Superior temporal gyrus (tissue), 1 donor: Measurements from ENCODE around the gene SERTAD1.
"Not testable (repeated sequence)": the region's sequence is repeated elsewhere in the genome, so short reads cannot be mapped to it uniquely, and the experiment has no call there.

Experiments
- DNase-seq: peaks from one replicate; pipeline ENCODE4 v3.0.0-alpha.2; 2016; ENCODE audit errors: extremely low spot score

SERTAD1 gene

DNA sequence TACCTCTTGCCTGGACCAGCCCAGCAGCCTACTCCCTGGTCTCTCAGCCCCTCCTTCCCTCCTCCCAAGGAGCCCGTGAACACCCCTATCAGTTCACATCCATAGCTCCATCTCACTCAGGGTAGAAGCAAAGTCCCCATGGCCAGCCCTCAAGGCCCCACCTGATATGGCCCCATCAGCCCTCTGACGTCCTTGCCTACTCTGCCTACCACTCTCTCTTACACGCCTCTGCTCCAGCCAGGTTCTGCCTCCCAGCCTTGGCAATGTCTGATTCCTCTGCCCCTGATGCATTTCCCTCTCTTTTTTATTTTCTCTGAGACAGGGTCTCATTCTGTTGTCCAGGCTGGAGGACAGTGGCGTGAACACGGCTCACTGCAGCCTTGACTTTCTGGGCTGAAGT lies 26.2 kb upstream of the SERTAD1 start:
- no peak for DNase-seq

DNA sequence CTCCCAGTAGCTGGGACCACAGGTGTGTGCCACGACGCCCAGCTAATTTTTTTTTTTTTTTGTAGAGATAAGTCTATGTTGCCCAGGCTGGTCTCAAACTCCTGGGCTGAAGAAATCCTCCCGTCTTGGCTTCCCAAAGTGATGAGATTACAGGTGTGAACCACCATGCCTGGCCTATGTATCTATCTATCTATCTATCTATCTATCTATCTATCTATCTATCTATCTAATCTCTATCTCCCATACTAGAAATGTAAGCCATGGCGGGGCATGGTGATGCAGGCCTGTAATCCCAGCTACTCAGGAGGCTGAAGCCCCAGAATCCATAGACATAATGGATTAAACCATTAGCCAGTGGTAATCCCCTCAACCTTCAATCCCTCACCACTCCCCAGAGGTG lies 24.9 kb upstream of the SERTAD1 start:
- DNase-seq: no peak

DNA sequence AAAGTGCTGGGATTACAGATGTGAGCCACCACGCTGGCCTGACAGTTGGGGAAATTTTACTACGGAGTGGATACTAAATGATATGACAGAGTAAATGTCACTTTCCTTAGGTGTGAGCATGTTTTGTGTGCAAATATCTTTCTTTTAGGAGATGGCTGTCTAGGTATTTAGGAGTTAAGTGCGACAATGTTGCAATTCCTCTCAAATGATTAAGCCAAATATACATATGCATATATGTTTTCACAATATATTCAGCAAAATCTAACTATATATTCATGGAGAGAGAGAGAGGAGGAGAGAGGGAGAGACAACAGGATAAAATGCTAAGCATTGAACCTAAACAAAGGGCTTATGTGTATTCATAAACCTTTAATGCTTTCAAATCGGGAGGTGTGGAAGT lies 23.7 kb upstream of the SERTAD1 start:
- DNase-seq: no peak

DNA sequence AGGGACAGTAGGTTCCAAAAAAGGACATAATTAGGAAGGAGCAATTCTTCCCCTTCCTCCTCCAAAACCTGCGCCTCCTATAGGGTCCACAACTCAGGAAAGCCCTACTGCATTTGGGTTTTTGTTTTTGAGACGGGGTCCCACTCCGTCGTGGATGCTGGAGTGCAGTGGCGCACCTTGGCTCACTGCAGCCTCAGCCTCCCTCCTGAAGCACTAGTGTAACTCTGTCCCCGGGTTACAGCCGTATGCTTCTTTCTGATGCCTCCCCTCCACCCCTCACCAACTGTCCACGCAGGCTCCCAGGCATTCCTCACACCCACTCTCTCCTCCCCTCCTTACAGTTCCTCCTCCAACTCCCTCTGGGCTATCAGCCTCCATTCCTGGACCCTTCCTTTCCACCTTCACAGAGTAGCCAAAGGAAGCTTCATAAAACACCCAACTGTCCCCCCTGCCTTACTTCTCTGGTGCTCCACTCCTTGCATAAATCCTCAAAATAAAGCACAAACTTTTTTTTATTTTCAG lies 20.5 kb upstream of the SERTAD1 start:
- no peak for DNase-seq

DNA sequence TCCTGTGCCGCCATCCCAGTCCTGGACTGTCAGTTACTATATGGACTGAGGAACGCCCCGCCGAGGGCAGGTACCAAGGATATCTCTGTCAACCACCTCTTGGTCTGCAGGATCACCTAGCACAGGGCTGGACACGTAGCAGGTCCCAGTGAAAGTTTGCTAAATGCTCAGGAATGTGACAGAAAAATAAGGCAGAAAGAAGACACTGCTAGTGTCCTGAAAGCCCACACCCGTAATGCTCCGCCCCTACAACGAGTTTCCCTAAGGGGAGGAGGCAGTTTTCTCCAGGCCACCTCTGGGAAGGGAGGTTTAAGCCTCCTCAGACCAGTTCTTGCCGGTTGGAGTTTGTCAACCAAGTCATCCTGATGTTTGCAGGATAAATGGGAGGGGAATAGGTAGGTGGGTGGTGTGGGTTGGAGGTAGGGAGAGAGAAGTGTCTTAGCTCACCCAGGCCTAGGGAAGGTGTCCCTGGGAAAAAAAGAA lies 20.0 kb upstream of the SERTAD1 start:
- no peak for DNase-seq

DNA sequence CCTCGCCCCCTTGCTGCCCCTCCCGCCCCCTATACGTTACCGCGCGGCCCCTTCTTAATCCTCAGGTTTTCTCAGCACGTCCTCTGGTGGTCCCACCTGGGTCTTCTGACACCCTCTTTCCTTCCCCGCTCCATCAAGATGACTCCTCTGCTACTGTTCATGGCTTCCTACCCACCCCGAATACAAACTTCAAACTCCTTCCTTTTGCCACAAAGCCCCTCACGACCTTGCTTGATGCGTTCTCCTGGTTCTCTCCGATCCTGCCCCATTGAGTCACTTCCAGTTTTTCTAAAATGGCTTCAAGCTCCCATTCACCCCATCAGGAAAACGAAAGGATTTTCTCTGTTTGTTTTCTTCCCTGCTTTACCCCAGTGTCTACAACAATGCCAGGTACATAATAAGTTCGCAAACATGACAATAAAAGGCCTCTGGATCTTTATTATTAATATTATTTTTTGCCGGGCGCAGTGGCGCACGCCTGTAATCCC lies 19.1 kb upstream of the SERTAD1 start:
- DNase-seq: no peak

DNA sequence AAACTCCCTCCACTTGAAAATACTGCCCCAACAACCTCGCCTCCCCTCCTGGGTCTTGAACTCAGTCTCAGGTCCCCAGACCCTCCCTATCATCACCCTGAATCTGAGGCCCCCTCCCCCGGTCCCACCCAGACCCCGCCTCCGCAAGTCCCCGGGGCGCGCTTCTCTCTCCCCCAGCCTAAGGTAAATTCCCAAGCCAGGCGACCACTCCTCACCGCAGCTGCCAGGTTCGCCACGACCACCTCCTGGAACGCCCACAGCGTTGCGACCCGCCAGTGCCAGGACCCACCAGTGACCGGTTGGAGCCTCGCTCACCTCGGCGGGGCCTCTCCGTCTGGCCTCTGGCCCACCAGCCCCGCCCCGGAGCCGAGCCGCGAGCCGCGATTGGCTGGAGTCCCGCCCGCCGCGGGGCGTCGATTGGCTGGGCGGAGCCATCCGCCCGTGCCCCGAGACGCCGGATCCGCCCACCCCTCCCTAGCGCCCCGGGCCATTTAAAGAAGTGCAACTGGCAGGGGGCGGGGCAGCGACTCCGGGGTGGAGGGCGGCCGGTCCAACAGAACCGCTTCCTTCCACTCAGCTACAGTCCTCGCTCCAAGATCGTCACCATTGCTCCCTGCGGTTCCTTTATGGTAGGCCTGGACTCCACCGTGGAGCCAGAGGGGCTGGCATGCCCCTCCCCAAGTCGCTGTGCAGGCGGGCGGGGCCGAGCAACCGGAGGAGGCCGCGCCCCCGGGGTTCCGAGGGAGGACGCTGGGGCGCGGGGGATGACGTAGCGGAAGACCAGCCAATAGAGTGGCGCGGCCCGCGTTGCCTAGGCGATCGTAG lies 18.4 kb upstream of the SERTAD1 start, which contains the start of gene SERTAD3:
SERTAD3 (minus strand) TSS at position 336 of the 825 bp plus-strand sequence. CDS start 2,255 bp downstream, outside the sequence.
- peak; percentile 96 for DNase-seq

DNA sequence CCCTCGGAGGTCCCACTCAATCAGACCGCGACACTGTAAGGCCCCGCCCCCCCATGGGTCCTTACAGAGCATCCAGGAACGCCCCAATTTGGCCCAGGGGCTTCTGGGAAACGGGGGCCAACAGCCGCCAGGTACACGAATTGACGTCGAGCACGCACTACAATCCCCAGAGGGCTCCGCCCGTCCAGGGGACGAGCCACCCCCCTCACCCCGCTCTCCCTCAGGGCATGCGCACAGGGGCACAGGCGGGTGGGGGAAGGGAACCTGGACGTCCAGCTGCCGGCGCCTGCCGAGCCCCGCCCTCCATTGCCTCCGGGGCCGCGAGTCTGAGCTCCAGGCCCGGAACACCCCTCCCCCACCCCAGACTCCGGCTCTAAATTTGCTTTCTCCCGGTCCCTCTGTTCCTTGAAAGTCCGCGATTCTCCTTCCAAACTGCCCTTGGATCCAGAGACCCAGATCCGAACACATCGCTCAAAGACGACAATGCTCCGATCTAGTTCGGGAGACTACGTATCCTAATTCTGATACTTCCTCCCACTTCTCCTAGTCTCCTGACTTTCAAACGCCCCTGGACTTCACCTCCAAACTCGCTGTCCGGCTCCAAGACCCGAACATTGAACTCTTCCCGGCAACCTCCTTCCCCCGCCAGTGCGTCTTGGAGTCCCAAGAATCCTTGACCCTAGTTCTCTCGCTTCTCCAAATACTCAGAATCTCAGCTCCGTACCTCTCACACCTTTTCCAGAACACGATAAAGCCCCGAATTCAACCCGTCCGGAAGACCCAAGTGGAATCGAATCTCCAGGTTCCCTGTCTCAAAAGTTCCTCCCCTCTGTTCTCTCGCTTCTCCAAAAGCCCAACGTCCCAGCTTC lies 17.6 kb upstream of the SERTAD1 start:
- peak; percentile 97 for DNase-seq

DNA sequence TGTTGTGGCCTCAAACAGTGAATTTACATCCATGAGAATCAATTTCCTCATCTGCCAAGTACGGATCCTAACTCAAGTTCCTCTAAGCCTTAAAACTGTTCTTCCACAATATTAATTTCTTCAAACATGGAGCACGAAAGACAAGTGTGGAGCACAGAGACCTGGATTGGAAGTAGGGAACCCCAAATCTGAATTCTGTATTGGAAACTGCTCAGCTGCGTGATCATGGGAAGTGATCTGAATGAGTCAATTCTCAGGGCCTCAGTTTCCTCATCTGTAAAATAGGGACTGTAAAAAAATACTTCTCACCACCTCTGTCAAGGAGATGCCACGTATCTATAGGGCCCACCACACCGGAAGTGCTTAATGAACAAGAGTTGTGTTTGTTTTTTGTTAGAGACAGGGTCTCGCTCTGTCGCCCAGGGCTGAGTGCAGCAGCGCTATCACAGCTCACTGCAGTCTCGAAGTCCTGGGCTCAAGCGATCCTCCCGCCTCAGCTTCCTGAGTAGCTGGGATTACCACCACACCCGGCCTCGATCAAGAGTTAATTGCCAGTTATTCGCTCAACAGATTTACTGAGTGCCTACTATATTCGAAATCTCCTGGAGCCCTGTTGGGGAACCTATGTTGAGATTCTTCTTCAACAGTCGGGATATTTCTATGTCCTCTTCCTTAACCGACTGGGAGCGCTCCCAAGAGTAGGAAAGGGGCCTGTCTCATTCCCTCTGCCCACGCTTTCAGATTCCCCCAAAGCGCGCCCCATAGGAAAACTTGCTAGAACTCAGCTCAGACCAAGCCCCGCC lies 16.7 kb upstream of the SERTAD1 start:
- no peak for DNase-seq

DNA sequence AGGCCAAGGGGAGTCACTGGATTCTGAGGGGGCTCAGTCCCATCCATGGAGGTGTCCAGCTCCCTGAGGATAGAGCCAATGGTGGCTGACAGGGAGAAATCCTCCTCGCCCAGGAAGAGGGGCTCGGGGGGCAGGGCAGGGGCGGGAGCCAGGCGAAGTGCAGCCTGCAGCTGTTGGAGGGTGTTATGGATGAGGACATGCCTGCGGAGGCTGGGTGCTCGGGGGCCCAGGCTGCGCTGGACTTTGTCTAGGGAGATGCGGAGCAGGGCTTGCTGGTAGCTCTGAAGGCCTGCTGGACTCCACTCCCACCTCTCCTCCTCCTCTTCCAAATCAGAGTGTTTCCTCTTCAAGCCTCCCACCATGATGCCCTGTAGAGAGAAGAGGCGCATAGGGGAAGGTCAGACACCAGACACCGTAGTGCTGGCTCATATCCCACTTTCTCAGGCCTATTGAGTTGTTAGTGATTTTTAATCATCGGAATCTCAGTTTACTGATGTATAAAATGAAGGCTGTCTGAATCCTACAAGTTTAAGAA lies 16.0 kb upstream of the SERTAD1 start:
- no peak for DNase-seq

DNA sequence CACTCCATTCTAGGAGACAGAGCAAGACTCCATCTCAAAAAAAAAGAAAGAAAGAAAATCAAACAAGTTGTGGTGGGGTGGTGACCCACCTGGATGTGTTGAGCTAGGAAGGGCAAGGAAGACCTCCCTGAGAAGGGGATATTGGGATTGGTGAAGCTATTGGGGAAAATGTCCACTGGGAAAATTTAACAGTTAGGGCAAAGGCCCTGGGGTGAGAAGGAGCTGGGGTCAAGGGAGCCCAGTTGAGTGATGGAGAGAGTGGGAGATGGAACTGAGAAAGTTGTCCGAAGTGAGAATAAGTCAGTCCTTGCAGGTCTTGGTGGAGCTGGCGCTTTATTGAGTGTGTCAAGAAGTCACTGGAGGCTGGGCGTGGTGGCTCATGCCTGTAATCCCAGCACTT lies 12.5 kb upstream of the SERTAD1 start:
- no peak for DNase-seq

DNA sequence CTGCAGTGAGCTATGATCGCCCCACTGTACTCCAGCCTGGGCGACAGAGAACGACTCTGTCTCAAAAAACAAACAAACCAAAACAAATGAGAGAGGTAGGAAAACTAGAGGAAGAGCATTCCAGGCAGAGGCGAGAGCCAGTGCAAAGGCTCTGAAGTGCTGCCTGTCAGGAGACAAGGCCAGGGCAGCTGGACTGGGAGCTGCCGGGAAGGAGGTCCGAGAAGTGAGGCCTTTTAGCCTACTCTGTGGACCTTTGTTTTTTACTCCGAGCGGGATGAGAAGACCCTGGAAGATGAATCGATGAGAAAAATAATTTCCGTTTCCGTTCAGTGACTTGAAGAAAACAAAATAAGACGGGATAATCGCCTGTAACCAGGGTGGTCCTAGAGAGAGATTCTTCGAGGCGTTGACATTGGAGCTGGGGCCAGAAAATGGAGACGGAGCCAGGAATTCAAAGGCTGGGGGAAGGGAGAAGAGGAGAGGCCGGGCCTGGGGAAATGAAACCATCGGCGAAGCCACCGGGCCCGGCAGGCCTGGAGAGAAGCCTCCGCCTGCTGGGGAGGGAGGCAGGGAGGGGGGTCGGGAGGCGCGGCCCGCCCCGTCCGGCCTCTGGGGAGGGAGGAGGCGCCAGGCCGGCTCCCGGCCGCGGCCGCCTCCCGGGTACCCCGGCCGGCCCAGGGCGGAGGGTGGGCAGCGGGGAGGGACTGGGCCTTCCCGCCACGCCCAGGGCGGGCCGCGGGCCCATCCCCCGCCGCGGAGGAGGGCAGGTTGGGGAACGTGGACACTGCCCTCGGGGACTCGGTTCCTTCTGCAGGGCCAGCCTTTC lies 7.8 kb upstream of the SERTAD1 start:
- peak; percentile 81 for DNase-seq

DNA sequence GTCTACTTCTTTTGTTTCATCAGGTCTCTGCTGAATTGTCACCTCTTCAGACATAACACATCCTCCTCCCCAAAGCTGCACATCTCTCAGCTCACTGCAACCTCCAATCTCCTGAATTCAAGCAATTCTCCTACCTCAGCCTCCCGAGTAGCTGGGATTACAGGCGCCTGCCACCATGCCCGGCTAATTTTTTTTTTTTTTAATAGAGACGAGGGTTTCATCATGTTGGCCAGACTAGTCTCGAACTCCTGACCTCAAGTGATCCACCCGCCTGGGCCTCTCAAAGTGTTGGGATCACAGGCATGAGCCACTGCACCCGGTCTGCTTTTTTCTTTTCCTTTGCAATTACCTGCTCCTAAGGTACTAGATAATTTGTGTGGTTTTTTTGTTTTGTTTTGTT lies 7.0 kb upstream of the SERTAD1 start:
- DNase-seq: not testable (repeated sequence)

DNA sequence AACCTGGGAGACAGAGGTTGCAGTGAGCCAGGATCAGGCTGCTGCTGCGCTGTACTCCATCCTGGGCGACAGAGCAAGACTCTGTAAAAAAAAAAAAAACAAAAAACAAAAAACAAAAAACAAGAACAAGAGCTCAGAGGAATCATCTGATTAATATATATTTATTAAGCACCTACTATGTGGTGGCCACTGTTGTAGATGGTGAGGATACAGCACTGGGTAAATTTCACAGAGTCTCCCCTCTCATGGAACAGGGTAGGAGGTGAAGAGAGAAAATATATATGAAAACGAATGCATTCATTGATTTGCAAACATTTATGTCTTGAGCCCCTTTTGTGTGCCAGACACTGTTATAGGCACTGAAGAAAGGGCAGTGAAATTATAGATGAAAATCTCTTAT lies 5.9 kb upstream of the SERTAD1 start:
- no peak for DNase-seq

DNA sequence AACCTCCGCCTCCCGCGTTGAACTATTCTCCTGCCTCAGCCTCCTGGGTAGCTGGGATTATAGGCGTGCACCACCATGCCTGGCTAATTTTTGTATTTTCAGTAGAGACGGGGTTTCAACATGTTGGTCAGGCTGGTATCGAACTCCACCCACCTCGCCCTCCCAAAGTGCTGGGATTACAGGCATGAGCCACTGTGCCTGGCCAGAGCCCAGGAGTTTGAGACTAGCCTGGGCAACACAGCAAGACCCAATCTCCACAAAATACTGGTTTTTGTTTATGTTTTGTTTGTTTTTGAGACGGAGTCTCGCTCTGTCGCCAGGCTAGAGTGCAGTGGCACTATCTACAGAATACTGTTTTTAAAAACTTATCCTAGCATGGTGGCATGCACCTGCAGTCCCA lies 4.5 kb upstream of the SERTAD1 start:
- not testable (repeated sequence) for DNase-seq

DNA sequence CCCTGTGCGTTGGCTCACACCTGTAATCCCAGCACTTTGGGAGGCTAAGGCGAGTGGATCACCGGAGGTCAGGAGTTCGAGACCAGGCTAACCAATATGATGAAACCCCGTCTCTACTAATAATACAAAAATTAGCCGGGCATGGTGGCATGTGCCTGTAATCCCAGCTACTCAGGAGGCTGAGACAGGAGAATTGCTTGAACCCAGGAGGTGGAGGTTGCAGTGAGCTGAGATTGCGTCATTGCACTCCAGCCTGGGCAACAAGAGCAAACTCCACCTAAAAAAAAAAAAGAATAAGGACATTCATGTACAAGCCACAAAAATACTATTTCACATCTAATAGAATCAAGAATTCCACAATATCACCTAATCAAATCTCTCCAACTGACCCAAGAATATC lies 2.4 kb upstream of the SERTAD1 start:
- DNase-seq: not testable (repeated sequence)

DNA sequence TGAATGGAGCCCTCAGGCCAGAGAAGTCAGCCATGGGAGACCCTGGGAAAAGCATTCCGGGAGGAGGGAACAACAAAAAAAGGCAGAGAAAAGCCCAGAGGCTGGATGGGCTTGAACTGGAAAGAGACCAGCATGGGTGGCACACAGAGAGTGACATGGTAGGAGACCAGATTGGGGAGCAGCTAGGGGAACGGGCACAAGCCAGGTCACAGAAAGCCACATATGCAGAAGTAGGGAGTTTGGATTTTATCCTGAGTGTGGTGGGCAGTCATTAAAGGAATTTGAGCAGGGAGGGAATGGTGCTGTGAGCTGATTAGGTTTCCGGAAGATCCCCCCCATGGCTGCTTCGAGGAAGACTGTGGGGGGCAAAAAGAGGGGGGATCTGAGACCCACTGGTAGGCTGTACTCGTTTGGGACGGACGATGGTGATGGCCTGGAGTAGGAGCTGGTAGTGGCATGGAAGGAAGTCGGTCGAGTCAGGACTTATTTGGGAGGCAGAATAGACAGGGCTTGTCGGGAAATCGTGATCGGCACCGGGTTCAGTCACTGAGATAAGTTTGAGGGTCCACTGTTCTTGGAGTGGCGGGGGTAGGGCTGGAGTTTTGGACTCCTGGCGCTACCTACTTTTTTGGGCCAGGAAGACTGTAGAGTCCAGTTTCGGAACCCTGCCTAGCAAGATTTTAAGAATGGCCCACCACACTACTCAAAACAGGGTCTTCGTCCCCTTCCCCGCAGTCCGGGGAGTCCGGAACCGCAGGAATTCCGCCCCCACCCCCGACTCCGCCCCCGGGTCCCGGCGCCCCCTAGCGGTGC lies 949 bp downstream of the SERTAD1 start:
- DNase-seq: peak; percentile 26

DNA sequence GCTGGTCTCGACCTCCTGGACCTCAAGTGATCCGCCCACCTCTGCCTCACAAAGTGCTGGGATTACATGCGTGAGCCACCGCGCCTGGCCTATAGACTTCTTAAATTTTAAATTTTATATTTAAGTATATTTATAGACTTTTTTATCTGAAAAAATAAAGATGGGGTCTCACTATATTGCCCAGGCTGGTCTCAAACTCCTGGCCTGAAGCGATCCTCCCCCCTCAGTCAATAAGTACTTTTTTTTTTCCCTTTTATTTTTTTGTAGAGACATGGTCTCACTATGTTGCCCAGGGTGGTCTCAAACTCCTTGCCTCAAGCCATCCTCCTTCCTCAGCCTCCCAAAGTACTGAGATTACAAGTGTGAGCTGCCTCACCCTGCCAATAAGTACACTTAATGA lies 1.9 kb downstream of the SERTAD1 start:
- no peak for DNase-seq
